GM12873 (cell line): Measurements from ENCODE around the gene ADAMTS20.

Experiments used
- TF ChIP-seq, protein P1 (sequence below): IDR thresholded peaks from 2 replicates; pipeline ENCODE4 v1.5.1; 2012; ENCODE audit warnings: low read depth, mild to moderate bottlenecking, moderate library complexity, low read length, control low read depth; ENCODE audit not compliant: insufficient read depth; ENCODE audit errors: missing control alignments

ADAMTS20 gene

GRCh38 chr12:43362910-43363694 is 188.9 kb downstream of the ADAMTS20 start:
- TF ChIP-seq, protein P1, sequence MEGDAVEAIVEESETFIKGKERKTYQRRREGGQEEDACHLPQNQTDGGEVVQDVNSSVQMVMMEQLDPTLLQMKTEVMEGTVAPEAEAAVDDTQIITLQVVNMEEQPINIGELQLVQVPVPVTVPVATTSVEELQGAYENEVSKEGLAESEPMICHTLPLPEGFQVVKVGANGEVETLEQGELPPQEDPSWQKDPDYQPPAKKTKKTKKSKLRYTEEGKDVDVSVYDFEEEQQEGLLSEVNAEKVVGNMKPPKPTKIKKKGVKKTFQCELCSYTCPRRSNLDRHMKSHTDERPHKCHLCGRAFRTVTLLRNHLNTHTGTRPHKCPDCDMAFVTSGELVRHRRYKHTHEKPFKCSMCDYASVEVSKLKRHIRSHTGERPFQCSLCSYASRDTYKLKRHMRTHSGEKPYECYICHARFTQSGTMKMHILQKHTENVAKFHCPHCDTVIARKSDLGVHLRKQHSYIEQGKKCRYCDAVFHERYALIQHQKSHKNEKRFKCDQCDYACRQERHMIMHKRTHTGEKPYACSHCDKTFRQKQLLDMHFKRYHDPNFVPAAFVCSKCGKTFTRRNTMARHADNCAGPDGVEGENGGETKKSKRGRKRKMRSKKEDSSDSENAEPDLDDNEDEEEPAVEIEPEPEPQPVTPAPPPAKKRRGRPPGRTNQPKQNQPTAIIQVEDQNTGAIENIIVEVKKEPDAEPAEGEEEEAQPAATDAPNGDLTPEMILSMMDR = no peak

DNA sequence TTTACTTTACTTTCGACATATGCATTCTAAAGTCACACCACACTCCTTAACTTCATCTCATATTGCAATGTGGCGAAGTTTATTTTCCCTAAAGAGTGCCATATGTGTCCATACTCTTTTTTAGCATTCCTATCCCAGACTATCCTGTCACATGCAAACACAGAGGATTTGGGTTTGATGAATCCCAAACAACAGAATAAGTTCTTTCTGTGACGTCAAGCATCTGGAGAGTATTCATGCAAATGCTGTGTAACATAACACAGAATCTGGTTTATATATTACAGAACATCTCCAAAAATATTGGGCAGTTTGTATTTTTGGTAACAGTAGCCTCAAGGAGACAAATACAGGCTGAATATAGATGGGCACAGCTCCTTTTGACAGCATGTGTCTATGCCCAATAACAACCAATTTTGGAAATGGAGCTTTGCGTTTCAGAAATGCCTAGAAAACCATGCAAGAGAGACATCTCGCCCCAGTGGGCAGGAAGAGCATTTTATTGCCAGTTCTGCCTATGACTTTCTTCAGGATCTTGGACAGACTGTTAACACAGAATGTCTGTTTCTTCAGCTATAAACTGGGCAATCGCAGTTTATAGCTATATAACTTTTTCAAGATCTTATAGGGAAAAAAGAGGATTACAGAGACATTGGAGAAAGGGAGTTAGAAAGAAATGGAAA is 190.8 kb downstream of the ADAMTS20 start:
- TF ChIP-seq, protein P1 = no peak

DNA sequence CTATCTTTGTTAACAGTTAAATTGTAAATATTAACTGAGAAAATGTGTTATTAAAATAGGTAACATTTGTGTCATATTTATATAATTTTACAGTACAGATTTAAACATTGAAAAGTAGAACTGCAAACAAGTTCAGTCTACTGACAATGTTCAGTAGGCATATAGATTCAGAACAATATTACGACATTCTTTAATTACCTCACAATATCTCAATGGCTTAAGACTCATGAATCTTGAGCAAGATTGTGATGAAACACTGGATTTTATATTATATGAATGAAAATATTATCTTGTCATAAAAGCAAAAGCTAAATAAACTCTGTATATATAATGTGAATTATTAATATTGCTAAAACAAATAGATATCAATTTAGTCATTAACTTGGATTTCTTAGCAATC is 194.9 kb downstream of the ADAMTS20 start:
- TF ChIP-seq, protein P1 = no peak

GRCh38 chr12:43352001-43352400 is 200.0 kb downstream of the ADAMTS20 start:
- TF ChIP-seq, protein P1 = no peak

GRCh38 chr12:43349863-43350262 is 202.1 kb downstream of the ADAMTS20 start:
- TF ChIP-seq, protein P1 = no peak

DNA sequence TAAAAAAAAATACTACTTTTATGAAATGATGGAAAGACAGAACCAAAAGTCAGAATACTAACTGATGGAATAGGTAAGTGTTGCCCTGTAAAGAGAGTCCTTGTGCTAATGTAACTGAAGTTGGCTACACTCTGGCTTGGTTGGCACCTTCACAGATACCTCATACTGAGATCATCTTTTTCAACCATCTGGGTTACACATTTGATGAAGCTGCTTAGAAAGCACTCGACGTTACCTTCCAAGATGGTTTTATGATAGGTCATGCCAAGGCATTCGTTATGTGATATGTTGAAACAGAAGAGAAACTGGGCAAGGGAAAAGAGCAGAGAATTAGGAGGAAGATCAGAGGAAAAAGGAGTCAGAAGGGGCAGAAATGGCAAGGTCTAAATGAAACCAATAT is 203.8 kb downstream of the ADAMTS20 start:
- TF ChIP-seq, protein P1 = no peak

GRCh38 chr12:43347026-43347425 is 205.0 kb downstream of the ADAMTS20 start:
- TF ChIP-seq, protein P1 = no peak
